ENCODE data around the gene ACVR1B.

GRCh38 chr12:52044292-52044983 lies 92.9 kb downstream of the ACVR1B start:
- TF ChIP-seq YY1 (IDR thresholded peaks at IDR 0.05; ENCODE audit: low read depth, low read length), result no peak
- TF ChIP-seq, protein P1, sequence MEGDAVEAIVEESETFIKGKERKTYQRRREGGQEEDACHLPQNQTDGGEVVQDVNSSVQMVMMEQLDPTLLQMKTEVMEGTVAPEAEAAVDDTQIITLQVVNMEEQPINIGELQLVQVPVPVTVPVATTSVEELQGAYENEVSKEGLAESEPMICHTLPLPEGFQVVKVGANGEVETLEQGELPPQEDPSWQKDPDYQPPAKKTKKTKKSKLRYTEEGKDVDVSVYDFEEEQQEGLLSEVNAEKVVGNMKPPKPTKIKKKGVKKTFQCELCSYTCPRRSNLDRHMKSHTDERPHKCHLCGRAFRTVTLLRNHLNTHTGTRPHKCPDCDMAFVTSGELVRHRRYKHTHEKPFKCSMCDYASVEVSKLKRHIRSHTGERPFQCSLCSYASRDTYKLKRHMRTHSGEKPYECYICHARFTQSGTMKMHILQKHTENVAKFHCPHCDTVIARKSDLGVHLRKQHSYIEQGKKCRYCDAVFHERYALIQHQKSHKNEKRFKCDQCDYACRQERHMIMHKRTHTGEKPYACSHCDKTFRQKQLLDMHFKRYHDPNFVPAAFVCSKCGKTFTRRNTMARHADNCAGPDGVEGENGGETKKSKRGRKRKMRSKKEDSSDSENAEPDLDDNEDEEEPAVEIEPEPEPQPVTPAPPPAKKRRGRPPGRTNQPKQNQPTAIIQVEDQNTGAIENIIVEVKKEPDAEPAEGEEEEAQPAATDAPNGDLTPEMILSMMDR (IDR thresholded peaks at IDR 0.05; ENCODE audit: control extremely low read depth in 1 of 3, insufficient read depth in 1 of 3, low read depth in 1 of 3, low read length in 3 of 3), result no peak
- no peak for TF ChIP-seq JUND (IDR thresholded peaks at IDR 0.05; ENCODE audit: low read length)
- no peak for TF ChIP-seq PHF8 (conservative IDR thresholded peaks at IDR 0.05; ENCODE audit: low read depth, low read length)
- no peak for TF ChIP-seq HDAC2 (IDR thresholded peaks at IDR 0.05; ENCODE audit: borderline replicate concordance in 1 of 2, low read depth in 2 of 2, low read length in 2 of 2)
